Measurements from ENCODE around the gene BCAT1. TPM values are rescaled to one million over a fixed set of nuclear protein-coding genes. Genes with fewer than 3 reads are reported as not detected.
"Not testable (repeated sequence)": the region's sequence is repeated elsewhere in the genome, so short reads cannot be mapped to it uniquely, and the experiment has no call there.

The BCAT1 gene
- total and polyA plus RNA-seq, 2 donors (not counting 3 experiments of a cell fraction or from before 2014, with no cell fraction given): 21.6 to 267 TPM

DNA sequence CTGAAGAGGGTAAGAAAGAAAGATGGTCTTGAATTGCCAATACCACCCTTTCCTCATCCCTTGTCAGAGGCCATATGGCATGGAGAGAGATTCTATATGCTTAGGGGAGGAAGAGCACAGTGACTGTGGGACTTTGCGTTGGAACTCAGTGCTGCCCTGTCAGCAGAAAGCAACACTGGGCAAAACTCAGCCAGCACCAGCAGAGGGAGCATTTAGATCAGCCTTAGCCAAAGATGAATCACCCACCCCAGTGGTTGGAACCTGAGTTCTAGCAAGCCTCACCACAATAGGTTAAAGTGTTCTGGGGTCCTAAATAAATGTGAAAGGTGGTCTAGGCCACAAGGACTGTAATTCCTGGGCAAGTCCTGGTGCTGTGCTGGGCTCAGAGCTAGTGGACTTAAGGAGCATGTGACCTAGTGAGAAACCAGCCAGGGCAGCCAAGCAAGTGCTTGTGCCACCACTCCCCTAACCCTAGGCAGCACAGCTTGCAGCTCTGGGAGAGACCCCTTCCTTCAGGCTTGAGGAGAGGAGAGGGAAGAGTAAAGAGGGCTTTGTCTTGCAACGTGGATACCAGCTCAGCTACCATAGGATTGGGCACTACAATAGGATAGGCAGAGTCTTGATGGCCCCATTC lies 11.4 kb upstream of the BCAT1 start:
- POLR2A ChIA-PET: no interaction called here
- BruUV-seq (replicated peaks): no TSS peak
- H2AFZ ChIP-seq (ENCODE audit: low read depth, low read length): no peak overlapping the region
- CTCF ChIA-PET: interaction anchor here (1.2 kb wide), 1 partner anchor 108 kb away, joined by 3 read pairs; no protein-coding TSS in a partner anchor
- no peaks in the 10 kb centered on the region for H3K36me3 ChIP-seq (ENCODE audit: control insufficient read depth in 2 of 2, extremely low read depth in 1 of 2, insufficient read depth in 2 of 2, low read length in 2 of 2)
- no peaks in the 10 kb centered on the region for H4K20me1 ChIP-seq (replicated peaks; ENCODE audit: control insufficient read depth, extremely low read depth, insufficient read depth, low read length)
- no peak overlapping the region for H3K4me2 ChIP-seq (ENCODE audit: insufficient read depth, low read length)
- peaks cover 0 to 2% of the 10 kb centered on the region in 2 experiments for H3K27me3 ChIP-seq (ENCODE audit: control insufficient read depth in 2 of 2, insufficient read depth in 2 of 2, low read length in 2 of 2)
- H3K4me1 ChIP-seq (ENCODE audit: control insufficient read depth, extremely low read depth, insufficient read depth, low read length): no peaks in the 10 kb centered on the region
- no peaks in the 10 kb centered on the region for H3K79me2 ChIP-seq (ENCODE audit: control insufficient read depth, insufficient read depth, low read length)
- H3K27ac ChIP-seq (ENCODE audit: insufficient read depth, low read depth, low read length): no peak overlapping the region
- no peak overlapping the region for H3K4me3 ChIP-seq (replicated peaks in 1 of 3; ENCODE audit: insufficient read depth in 1 of 3, low read depth in 1 of 3, low read length in 3 of 3)
- H3K9ac ChIP-seq (replicated peaks; ENCODE audit: extremely low read depth, insufficient read depth, low read length): no peak overlapping the region
- no peaks in the 10 kb centered on the region for H3K9me3 ChIP-seq (replicated peaks; ENCODE audit: control insufficient read depth, insufficient read depth, low read length)
- intact Hi-C loops (cut with micrococcal nuclease) (loop anchor here (1.0 to 5.0 kb wide), 4 partner anchors 108 to 427 kb away; no protein-coding TSS in a partner anchor), dilution Hi-C loops (cut with MboI; ENCODE audit: extremely low pct_ligation_motif_present, low sequenced_read_pairs) (no loop called here)
- FAIRE-seq (peak; percentile 93), DNase-seq (ENCODE audit: low read depth, low spot score) (peak; percentile 66)
- H3K9me1 ChIP-seq (replicated peaks; ENCODE audit: control insufficient read depth, extremely low read depth, insufficient read depth, low read length): no peaks in the 10 kb centered on the region
- TF ChIP-seq JUN (IDR thresholded peaks at IDR 0.05; ENCODE audit: borderline replicate concordance, insufficient read depth, insufficient read length, low read depth) (peak; percentile 21), FOS (IDR thresholded peaks at IDR 0.05; ENCODE audit: borderline replicate concordance, insufficient read depth, low read length) (peak; percentile 75), GATA2 (IDR thresholded peaks at IDR 0.05; ENCODE audit: insufficient read depth, insufficient read length, low read depth, low read length) (no peak), EZH2 (IDR thresholded peaks at IDR 0.05; ENCODE audit: borderline replicate concordance, low read depth, low read length, severe bottlenecking) (no peak), MYC (IDR thresholded peaks at IDR 0.05; ENCODE audit: low read depth, low read length) (no peak)
- TF ChIP-seq, protein P1, sequence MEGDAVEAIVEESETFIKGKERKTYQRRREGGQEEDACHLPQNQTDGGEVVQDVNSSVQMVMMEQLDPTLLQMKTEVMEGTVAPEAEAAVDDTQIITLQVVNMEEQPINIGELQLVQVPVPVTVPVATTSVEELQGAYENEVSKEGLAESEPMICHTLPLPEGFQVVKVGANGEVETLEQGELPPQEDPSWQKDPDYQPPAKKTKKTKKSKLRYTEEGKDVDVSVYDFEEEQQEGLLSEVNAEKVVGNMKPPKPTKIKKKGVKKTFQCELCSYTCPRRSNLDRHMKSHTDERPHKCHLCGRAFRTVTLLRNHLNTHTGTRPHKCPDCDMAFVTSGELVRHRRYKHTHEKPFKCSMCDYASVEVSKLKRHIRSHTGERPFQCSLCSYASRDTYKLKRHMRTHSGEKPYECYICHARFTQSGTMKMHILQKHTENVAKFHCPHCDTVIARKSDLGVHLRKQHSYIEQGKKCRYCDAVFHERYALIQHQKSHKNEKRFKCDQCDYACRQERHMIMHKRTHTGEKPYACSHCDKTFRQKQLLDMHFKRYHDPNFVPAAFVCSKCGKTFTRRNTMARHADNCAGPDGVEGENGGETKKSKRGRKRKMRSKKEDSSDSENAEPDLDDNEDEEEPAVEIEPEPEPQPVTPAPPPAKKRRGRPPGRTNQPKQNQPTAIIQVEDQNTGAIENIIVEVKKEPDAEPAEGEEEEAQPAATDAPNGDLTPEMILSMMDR (IDR thresholded peaks at IDR 0.05; ENCODE audit: extremely low read depth in 1 of 2, insufficient read depth in 1 of 2, low read depth in 1 of 2, low read length in 2 of 2): peak; percentile 73 to 79

DNA sequence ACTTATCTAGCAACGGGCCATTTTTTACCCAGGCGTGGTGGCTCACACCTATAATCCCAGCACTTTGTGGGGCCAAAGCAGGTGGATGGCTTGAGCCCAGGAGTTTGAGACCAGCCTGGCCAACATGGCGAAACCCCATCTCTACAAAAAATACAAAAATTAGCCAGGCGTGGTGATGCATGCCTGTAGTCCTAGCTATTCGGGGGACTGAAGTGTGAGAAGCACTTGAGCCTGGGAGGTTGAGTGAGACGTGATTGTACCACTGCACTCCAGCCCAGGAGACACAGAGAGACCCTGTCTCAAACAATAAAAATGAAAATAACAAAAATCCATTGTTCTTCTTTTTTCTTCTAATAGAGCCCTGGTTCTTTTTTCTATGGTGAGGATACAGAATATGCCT lies 7.5 kb upstream of the BCAT1 start:
- CTCF ChIA-PET: interaction anchor here (0.9 kb wide), 1 partner anchor 35 kb away, joined by 3 read pairs; no protein-coding TSS in a partner anchor
- H3K9me1 ChIP-seq (replicated peaks; ENCODE audit: control insufficient read depth, extremely low read depth, insufficient read depth, low read length); dilution Hi-C loops (cut with MboI; ENCODE audit: extremely low pct_ligation_motif_present, low sequenced_read_pairs): not testable (repeated sequence)

More for the DNA sequence above, 7.5 kb upstream of the BCAT1 start:
- H3K27ac ChIP-seq (ENCODE audit: insufficient read depth, low read depth, low read length); BruUV-seq (replicated peaks); H3K4me1 ChIP-seq (ENCODE audit: control insufficient read depth, extremely low read depth, insufficient read depth, low read length); FAIRE-seq; DNase-seq (ENCODE audit: low read depth, low spot score); H3K79me2 ChIP-seq (ENCODE audit: control insufficient read depth, insufficient read depth, low read length); H3K9ac ChIP-seq (replicated peaks; ENCODE audit: extremely low read depth, insufficient read depth, low read length); H3K36me3 ChIP-seq (ENCODE audit: control insufficient read depth in 2 of 2, extremely low read depth in 1 of 2, insufficient read depth in 2 of 2, low read length in 2 of 2); H3K4me3 ChIP-seq (replicated peaks in 1 of 3; ENCODE audit: insufficient read depth in 1 of 3, low read depth in 1 of 3, low read length in 3 of 3); H3K4me2 ChIP-seq (ENCODE audit: insufficient read depth, low read length); intact Hi-C loops (cut with micrococcal nuclease); H3K27me3 ChIP-seq (ENCODE audit: control insufficient read depth in 2 of 2, insufficient read depth in 2 of 2, low read length in 2 of 2); H4K20me1 ChIP-seq (replicated peaks; ENCODE audit: control insufficient read depth, extremely low read depth, insufficient read depth, low read length); H3K9me3 ChIP-seq (replicated peaks; ENCODE audit: control insufficient read depth, insufficient read depth, low read length); POLR2A ChIA-PET; H2AFZ ChIP-seq (ENCODE audit: low read depth, low read length): not testable (repeated sequence)
